ENCODE measurements around the gene MT1B.
A peak's percentile ranks its signal among the peaks of the same experiment; 100 is the strongest.
"Not testable (repeated sequence)": the region's sequence is repeated elsewhere in the genome, so short reads cannot be mapped to it uniquely, and the experiment has no call there.

The MT1B gene

GRCh38 chr16:56662357-56663354 is 11.0 kb downstream of the MT1B start:
- intact Hi-C loops (cut with DNase I): no loop called here
- DNase-seq: peak in 4 of 10 donors; percentile 28 to 87 (median 66)

GRCh38 chr16:56664506-56664905 is 12.8 kb downstream of the MT1B start:
- DNase-seq: no peak
- intact Hi-C loops (cut with DNase I): no loop called here

GRCh38 chr16:56665286-56666261 is 13.9 kb downstream of the MT1B start:
- DNase-seq; intact Hi-C loops (cut with DNase I): not testable (repeated sequence)

GRCh38 chr16:56667581-56668571 is 16.2 kb downstream of the MT1B start, which contains the start of gene MT1G:
TSS of gene MT1G (minus strand) at chr16:56668065. CDS start at chr16:56667993, 72 bp downstream.
- intact Hi-C loops (cut with DNase I): no loop called here
- DNase-seq: peak in 4 of 10 donors; percentile 29 to 86 (median 78)

- DNase-seq: peak in 2 of 10 donors; percentile 59 to 79
- intact Hi-C loops (cut with DNase I): no loop called here
These were observed 17.5 kb downstream of the MT1B start, which contains the start of gene MT1H for GRCh38 chr16:56669005-56669839. TSS of gene MT1H (plus strand) at chr16:56669814. CDS start at chr16:56669885, 71 bp downstream.

- intact Hi-C loops (cut with DNase I): no loop called here
These were observed 18.3 kb downstream of the MT1B start for GRCh38 chr16:56669840-56670619.

GRCh38 chr16:56670620-56670934 is 18.9 kb downstream of the MT1B start:
- intact Hi-C loops (cut with DNase I): no loop called here
- DNase-seq: peak in 2 of 10 donors; percentile 16 to 27

More at GRCh38 chr16:56669840-56670619, 18.3 kb downstream of the MT1B start:
- peak in 1 of 10 donors; percentile 31 for DNase-seq

- DNase-seq; intact Hi-C loops (cut with DNase I): not testable (repeated sequence)
These were observed 20.0 kb downstream of the MT1B start for GRCh38 chr16:56671691-56672090.

GRCh38 chr16:56672171-56672570 is 20.5 kb downstream of the MT1B start:
- peak in 1 of 10 donors; percentile 5 for DNase-seq

GRCh38 chr16:56672761-56673536 is 21.3 kb downstream of the MT1B start:
- peak in 1 of 10 donors; percentile 12 for DNase-seq

More at GRCh38 chr16:56672171-56672570, 20.5 kb downstream of the MT1B start:
- intact Hi-C loops (cut with DNase I): not testable (repeated sequence)

GRCh38 chr16:56673921-56674320 is 22.2 kb downstream of the MT1B start:
- DNase-seq: peak in 1 of 10 donors; percentile 73
- intact Hi-C loops (cut with DNase I): no loop called here

More at GRCh38 chr16:56672761-56673536, 21.3 kb downstream of the MT1B start:
- intact Hi-C loops (cut with DNase I): no loop called here

GRCh38 chr16:56674570-56674969 is 22.9 kb downstream of the MT1B start:
- DNase-seq; intact Hi-C loops (cut with DNase I): not testable (repeated sequence)

- intact Hi-C loops (cut with DNase I): no loop called here
- peak in 1 of 10 donors; percentile 55 for DNase-seq
These were observed 24.1 kb downstream of the MT1B start for GRCh38 chr16:56675685-56676210.

- intact Hi-C loops (cut with DNase I): no loop called here
- DNase-seq: peak in 1 of 10 donors; percentile 25
These were observed 25.8 kb downstream of the MT1B start for GRCh38 chr16:56677474-56677873.

GRCh38 chr16:56679078-56679730 is 27.5 kb downstream of the MT1B start:
- intact Hi-C loops (cut with DNase I): no loop called here
- DNase-seq: no peak

- intact Hi-C loops (cut with DNase I): no loop called here
- no peak for DNase-seq
These were observed 28.1 kb downstream of the MT1B start for GRCh38 chr16:56679818-56680217.
